NCI-H774 (cell line): ENCODE results near the gene EIF1.
"Not testable (repeated sequence)": the region's sequence is repeated elsewhere in the genome, so short reads cannot be mapped to it uniquely, and the experiment has no call there.

Experiments used
- DNase-seq: peaks from one replicate; lab custom pipeline; 2025; lab: John Stamatoyannopoulos, UW

EIF1 gene

DNA sequence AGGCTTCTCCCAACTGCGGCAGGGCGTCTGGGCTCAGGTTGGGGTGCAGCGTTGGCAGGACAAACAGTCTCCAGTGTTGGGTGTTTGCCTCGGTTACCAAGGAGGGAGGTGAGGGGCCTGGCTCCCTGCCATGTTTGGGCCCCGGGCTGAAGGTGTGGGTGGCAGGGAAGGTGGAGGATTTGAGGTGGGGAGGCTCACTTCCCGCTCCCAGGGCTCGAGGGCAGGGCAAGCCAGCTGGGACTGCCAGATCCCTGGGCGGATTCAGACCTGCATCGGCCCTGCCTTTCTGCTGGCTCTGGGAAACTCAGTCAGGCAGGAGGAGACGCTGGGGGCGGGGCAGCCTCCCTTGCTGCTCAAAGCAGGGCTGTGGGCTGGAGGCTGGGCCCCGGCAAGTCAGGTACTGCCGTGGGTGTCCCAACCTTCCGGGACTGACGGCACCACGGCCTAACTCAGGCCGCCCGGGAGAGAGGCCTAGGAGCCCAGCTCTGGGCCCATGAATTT is 33.0 kb upstream of the EIF1 start:
- no peak for DNase-seq

DNA sequence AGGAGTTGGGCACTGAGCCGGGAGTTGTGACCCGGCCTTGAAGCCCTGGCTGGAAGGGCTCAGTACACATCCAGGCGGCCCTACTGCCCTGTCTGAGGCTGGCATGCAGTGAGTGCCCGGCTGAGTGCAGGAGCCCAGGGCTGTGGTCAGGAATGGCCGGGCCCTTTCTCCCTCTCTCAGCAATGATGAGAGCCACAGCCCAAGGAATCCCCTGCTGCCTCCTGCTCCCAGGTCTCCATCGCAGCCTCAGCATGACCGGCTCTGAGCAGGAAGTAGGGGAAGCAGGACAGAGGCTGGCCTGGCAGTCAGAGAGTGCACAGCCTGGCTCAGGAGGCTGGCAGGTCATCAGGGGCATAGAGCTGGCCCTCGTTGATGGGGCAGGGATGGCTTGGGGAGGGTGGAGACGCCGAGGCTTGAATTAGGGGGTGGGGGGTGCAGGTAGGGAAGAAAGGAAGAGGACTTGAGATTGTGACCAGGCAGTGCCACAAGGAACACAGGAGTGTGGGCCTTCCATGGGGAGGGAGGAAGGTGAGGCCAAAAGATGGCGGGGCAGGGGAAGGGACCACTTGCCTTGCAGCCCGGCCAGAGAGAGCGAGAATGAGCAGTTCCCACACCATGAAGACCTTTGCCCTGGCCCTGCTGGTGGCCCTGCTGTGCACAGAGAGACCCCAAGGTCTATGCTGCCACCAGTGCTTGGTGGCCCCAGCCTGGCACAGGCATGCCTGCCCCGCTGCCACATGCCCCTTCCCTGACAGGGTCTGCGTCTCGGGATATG is 32.2 kb upstream of the EIF1 start:
- no peak for DNase-seq

- DNase-seq, result no peak
Measured at GRCh38 chr17:41657176-41657754, 31.4 kb upstream of the EIF1 start.

- no peak for DNase-seq
Measured at GRCh38 chr17:41657936-41658335, 30.7 kb upstream of the EIF1 start.

GRCh38 chr17:41658846-41659245 is 29.8 kb upstream of the EIF1 start:
- DNase-seq, result no peak

GRCh38 chr17:41659427-41660212 is 29.1 kb upstream of the EIF1 start:
- no peak for DNase-seq

DNA sequence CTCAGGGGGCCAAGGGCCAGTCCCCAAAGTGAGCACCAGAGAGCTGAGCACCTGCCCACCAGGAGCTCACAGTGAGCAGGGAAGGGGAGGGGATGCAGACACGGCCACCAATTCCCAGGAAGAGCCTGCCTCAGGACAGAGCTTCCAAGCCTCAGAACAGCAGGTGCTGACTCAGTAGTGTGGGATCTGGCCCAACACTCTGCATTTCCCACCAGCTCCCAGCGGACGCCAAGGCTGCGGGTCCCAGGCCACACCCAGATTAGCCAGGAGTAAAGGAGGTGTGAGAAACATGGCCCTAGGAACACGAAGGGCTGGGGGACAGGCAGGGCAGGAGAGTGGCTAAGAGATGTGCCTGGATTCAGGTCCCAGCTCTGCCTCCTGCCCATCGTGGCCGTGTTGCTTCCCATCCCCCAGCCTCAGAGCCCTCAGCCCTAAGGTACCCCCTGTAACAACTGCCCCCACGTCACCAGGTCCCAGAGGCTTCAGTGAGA is 28.4 kb upstream of the EIF1 start:
- no peak for DNase-seq

DNA sequence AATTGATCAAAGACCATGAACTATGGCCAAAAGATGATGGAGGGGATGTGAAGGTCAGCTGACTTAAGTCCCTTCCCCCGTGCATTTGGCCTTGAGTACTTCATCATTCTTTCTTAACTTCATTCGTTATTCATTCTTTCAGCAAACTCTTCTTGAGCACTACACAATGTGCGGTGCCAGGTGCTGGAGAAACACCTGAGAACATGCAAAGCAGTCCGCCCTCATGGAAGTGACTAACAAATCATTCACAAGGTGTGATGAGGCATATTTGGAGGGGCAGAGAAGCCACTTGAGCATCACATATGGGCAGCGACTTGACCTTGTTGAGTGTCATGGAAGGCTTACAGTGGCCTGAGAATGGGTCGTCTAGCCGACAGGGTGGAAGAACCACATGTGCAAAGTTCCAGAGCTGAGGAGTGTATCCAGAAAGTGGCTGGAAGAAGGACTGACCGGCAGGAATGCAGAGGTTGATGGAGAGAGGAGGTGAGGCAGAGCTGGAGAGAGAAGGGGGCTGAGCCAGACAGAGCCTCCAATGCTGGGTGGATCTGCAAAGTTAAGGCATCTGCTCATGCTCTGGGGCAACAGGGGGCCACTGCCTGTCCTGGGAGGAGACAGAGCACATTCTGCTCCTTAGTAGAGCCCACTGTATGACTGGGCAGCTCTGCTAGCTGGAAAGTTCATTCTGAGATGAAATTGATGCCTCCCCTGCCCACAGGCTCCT is 25.1 kb upstream of the EIF1 start:
- no peak for DNase-seq

GRCh38 chr17:41664172-41664457 is 24.6 kb upstream of the EIF1 start:
- no peak for DNase-seq

- DNase-seq, result no peak
Measured at GRCh38 chr17:41664587-41665565, 23.8 kb upstream of the EIF1 start.

DNA sequence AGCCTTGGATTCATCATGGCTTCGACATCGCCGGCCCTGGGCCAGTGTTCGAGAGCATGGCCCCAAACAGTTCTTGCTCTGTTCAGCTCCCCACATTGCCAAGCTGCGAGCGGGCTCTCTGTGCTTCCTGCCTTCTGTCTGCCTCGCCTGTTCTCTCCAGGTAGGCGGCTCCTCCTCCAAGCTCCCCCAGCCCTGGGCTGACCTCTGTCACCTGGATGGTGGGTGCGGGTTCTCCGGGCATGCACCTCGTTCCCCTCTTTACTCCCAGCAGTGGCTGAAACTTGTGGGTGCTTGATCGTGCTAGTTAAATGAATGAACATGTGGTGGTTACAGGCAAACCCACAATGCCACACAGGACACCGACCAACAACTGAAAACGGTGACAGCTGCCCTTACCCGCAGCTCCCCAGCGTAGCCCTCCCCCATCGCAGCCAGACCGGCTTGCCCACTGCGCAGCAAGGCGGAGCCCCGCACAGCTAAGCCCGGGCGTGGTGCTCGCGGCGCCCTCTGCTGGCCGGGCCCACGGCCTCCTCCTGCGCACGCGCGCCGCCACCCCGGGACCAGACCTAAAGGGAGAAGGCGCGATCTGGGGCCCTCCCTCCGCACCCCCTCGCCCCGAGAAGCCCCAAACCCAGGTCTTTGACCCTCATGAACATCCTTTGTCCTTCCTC is 23.0 kb upstream of the EIF1 start:
- DNase-seq, result peak; percentile 96

DNA sequence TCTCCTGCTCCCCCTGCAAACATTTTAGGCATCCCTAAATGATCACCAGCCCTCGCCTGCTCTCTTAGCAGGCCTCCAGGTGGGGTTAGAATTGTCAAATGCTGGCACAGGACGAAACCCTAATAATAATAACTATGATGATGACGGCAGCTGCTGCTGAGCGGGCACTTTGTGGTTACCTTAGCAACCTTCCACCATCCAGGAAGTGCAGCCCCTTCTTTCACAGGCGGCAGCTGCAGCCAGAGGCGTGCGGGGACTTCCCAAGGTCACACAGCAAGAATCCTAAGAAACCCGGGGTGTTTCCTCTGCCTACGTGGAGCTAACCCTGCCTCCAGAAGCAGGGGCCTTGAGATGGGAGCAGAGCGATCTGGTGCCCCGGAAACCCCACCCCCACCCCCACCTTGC is 22.4 kb upstream of the EIF1 start:
- DNase-seq, result peak; percentile 82

DNA sequence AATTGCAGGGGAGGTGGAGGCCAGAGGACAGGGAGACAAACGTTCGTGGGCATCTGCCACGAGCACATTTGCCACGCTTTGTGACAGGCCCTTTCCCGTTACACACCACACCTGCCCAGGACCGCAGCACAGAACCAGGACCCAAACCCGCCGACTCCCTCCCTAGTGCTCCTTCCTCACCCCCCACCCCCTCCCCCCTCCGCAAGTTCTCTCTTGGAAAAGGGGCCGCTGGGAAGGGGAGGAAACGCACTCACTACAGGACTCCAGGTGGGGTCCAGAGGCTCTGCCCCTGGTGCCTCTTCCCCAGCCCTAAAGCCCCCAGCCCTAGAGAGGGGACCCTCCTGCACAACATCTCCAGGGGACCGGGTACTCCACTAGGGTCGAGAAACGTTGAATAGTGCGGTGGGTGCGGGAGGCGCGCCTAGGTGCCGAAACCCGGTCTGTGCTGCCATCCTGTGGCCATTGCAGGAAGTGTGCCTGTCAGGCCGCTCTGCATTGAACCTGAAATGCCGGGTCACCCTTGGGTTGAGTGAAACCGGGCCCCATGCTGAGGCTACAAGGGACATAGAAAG is 21.9 kb upstream of the EIF1 start:
- DNase-seq, result peak; percentile 87

DNA sequence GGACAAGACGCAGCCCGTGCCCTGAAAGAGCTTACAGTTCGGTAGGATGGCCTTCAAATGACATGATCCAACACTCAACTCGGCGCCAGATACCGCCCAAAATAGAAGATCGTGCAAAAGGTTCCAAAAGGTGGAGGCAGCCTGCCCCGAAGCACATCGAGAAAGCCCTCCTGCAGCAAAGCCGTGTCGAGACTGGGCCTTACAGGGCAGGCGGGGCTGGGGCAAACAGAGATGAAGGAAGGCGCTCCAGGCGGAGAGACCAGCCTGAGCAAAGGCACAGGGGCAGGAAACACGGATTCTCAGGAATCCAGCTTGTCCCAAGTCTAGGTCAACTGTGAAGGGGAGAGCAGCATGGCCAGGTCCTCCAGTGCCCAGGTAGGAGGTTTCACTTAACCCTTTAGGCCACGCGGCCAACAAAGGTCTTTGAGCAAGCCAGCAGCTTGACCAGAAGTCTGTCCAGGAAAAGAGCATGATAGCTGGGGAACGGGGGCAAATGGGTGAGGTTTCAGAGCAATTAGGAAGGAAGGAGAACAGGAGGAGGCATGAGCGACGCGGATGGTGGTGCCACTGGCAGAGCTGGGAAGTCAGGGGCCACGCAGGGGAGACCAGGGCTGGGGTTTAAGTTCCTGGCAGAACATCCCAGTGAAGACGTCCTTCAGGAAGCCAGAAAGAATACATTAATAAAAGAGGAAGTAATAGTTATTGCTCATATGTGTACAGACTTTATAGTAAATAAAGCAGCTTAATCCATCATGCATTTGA is 21.2 kb upstream of the EIF1 start:
- DNase-seq, result no peak

DNA sequence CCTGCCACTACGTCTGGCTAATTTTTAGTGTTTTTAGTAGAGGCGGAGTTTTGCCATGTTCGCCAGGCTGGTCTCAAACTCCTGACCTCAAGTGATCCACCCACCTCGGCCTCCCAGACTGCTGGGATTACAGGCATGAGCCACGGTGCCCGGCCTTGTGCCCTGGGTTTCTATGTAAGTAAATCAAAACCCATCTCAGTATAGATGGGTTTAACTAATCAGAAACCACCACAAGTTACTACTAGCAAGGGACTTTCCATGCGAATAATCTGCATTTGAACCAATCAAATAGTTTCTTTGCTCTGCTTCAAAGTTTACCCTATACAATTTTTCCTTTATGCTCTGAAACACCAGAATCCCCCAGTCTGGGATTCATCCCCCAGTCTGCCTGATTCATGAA is 16.5 kb upstream of the EIF1 start:
- DNase-seq, result no peak

GRCh38 chr17:41675157-41676057 is 13.3 kb upstream of the EIF1 start:
- not testable (repeated sequence) for DNase-seq

GRCh38 chr17:41676058-41676419 is 12.6 kb upstream of the EIF1 start:
- DNase-seq, result no peak

DNA sequence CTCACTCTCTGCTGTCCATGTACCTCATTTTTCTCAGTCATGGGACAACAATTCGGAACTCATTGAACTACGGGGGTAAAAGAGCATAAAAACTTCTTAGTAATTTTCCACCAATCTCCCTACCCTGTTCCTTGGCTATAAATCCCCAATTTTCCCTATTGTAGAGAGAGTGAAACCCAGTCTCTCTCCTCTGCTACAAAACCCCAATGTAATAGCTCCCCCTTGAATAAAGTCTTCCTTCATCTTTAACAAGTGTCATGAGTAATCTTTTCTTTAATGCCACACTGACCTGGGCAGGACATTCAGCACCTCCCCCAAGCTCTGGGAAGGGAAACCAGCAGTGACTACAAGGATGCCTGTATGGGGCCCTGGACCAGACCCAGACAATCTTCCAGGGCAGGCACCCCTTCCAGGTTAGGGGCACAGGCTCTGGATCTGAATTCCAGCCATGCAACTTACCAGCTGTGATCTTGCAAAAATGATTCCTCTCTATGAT is 10.2 kb upstream of the EIF1 start:
- DNase-seq, result no peak
